OCI-LY7 (cell line): ENCODE data around the gene TPTE2.
"Not testable (repeated sequence)": the region's sequence is repeated elsewhere in the genome, so short reads cannot be mapped to it uniquely, and the experiment has no call there.

Experiments
- CTCF ChIP-seq: fragments of 200-600 bp; sonication (generic); conservative IDR thresholded peaks from 2 replicates; pipeline ENCODE4 v1.5.1; 2014; ENCODE audit warnings: mild to moderate bottlenecking, antibody characterized with exemption, low read length, moderate library complexity, mixed read lengths
- EZH2phosphoT487 ChIP-seq: fragments of 200-600 bp; sonication (generic); IDR thresholded peaks from 2 replicates; pipeline ENCODE4 v1.6.1; 2018; ENCODE audit warnings: low read depth, borderline replicate concordance, mild to moderate bottlenecking, mixed run types, antibody characterized with exemption, low read length, moderate library complexity, mixed read lengths

DNA sequence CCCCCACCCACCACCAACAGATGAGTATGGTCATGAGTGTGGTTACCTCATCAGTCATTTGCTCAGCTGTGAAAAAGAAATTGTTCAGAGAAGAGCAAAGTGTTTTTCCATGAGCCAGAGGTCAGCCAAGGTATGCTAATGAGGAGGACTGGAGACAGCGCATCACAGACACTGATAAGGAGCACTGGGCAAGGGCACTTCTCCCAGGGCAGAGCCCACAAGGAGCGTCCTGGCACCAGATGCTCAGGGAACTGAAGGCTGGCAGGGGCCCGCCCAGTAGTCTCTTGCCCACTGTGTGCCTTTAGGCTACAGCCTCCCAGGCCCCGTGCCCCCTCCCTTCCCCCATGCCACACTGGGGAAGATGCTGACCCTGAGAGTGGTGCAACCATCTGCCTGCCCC is 148.8 kb downstream of the TPTE2 start:
- not testable (repeated sequence) for TF ChIP-seq CTCF, EZH2phosphoT487
